A549 (cell line): ENCODE data around the gene SEPTIN2. TPM values are rescaled to one million over a fixed set of nuclear protein-coding genes. Genes with fewer than 3 reads are reported as not detected.

Source experiments
- ATAC-seq, 2 experiments: fragments of 200-7000 bp in 1 of 2; fragments of >200 bp in 1 of 2; cut with Nextera tagmentation in 1 of 2; cut with Tn5 transposase in 1 of 2; 3 replicates each; pipeline versions ENCODE4 v1.8.0 to v1.9.1; 2018 to 2020; ENCODE audit warnings: mild to moderate bottlenecking in 1 of 2, moderate library complexity in 1 of 2
- CTCF ChIA-PET: fragments of 300-600 bp; sonication (Branson Sonifier 250); formaldehyde crosslinking; extraction: SDS; loops from one replicate; lab custom pipeline; 2021; ENCODE audit warnings: antibody characterized with exemption, inconsistent platforms; lab: Yijun Ruan, JAX
- POLR2A ChIA-PET: fragments of 350-600 bp; formaldehyde crosslinking; extraction: SDS; loops from one replicate; lab custom pipeline; 2021; ENCODE audit warnings: antibody characterized with exemption, inconsistent platforms; lab: Yijun Ruan, JAX
- DNase-seq, 2 experiments: peaks; one replicate each; pipeline versions ENCODE4 v3.0.0 to v3.0.0-alpha.2; 2011 to 2016; ENCODE audit warnings: low read depth in 1 of 2, low spot score in 1 of 2
- FAIRE-seq: peaks from 2 replicates; lab custom pipeline; 2011; peaks lifted over from hg19 to GRCh38; lab: Jason Lieb, UNC
- H3K27ac ChIP-seq, 2 experiments: fragments of >200 bp; sonication (Bioruptor Twin); formaldehyde crosslinking; 3 replicates each; pipeline ENCODE4 v1.5.1; 2016 to 2017
- H3K4me1 ChIP-seq: fragments of >200 bp; sonication (Bioruptor Twin); formaldehyde crosslinking; 3 replicates; pipeline ENCODE4 v1.6.1; 2016
- H3K4me2 ChIP-seq: fragments of >200 bp; sonication (Bioruptor Twin); formaldehyde crosslinking; 3 replicates; pipeline ENCODE4 v1.6.1; 2016
- H3K4me3 ChIP-seq: fragments of >200 bp; sonication (Bioruptor Twin); formaldehyde crosslinking; 3 replicates; pipeline ENCODE4 v1.5.1; 2016
- H3K9me3 ChIP-seq: fragments of >200 bp; sonication (Bioruptor Twin); formaldehyde crosslinking; 3 replicates; pipeline ENCODE4 v1.6.1; 2016
- BCL3 ChIP-seq: fragments of >200 bp; sonication (Bioruptor Twin); formaldehyde crosslinking; IDR thresholded peaks from 3 replicates; pipeline ENCODE4 v1.6.1; 2016
- CBX2 ChIP-seq: fragments of 200-600 bp; sonication (generic); IDR thresholded peaks from 2 replicates; pipeline ENCODE4 v1.6.1; 2016; ENCODE audit warnings: low read depth, mild to moderate bottlenecking, borderline replicate concordance
- CBX8 ChIP-seq: fragments of 200-600 bp; sonication (generic); IDR thresholded peaks from 2 replicates; pipeline ENCODE4 v1.6.1; 2016
- CHD2 ChIP-seq: fragments of 150-350 bp; IDR thresholded peaks from 2 replicates; pipeline ENCODE4 v1.6.1; 2014; ENCODE audit warnings: low read length; ENCODE audit not compliant: partially characterized antibody
- CHD4 ChIP-seq: fragments of 200-600 bp; sonication (generic); IDR thresholded peaks from 2 replicates; pipeline ENCODE4 v1.6.1; 2016; ENCODE audit warnings: antibody characterized with exemption, mild to moderate bottlenecking, borderline replicate concordance
- E2F6 ChIP-seq: IDR thresholded peaks from 2 replicates; pipeline ENCODE4 v1.6.1; 2012; ENCODE audit warnings: low read depth, borderline replicate concordance
- EHF ChIP-seq: fragments of 250-450 bp; sonication (Bioruptor Pico); IDR thresholded peaks from 2 replicates; pipeline ENCODE4 v1.5.0; 2020; ENCODE audit warnings: mild to moderate bottlenecking
- EHMT2 ChIP-seq: fragments of 200-600 bp; sonication (generic); IDR thresholded peaks from 2 replicates; pipeline ENCODE4 v1.6.1; 2016; ENCODE audit warnings: antibody characterized with exemption, low read depth, mild to moderate bottlenecking, moderate library complexity
- ELK1 ChIP-seq: fragments of 150-350 bp; IDR thresholded peaks from 2 replicates; pipeline ENCODE4 v1.6.1; 2014; ENCODE audit warnings: low read depth, mild to moderate bottlenecking, low read length
- EP300 ChIP-seq, 2 experiments: fragments of >200 bp; sonication (Bioruptor Twin); formaldehyde crosslinking; IDR thresholded peaks; 2 replicates in 1 of 2; 3 replicates in 1 of 2; pipeline ENCODE4 v1.6.1; 2016 to 2017
- ESRRA ChIP-seq: fragments of 150-350 bp; IDR thresholded peaks from 2 replicates; pipeline ENCODE4 v1.6.1; 2014; ENCODE audit warnings: mild to moderate bottlenecking, low read length, borderline replicate concordance
- FOSB ChIP-seq: fragments of 250-450 bp; sonication (Bioruptor Pico); IDR thresholded peaks from 2 replicates; pipeline ENCODE4 v1.5.0; 2020; ENCODE audit warnings: mild to moderate bottlenecking, moderate library complexity
- FOSL2 ChIP-seq, 2 experiments: fragments of 450-650 bp in 1 of 2; fragments of >200 bp in 1 of 2; sonication (Bioruptor Twin) in 1 of 2; formaldehyde crosslinking; IDR thresholded peaks; 2 replicates each; pipeline versions ENCODE4 v1.5.0 to v1.6.1; 2016 to 2020; ENCODE audit warnings: mild to moderate bottlenecking in 1 of 2, moderate library complexity in 1 of 2
- FOXS1 ChIP-seq: fragments of 250-450 bp; sonication (Bioruptor Pico); IDR thresholded peaks from 2 replicates; pipeline ENCODE4 v1.5.0; 2020; ENCODE audit warnings: mild to moderate bottlenecking, moderate library complexity
- HDAC2 ChIP-seq: fragments of 200-600 bp; sonication (generic); IDR thresholded peaks from 2 replicates; pipeline ENCODE4 v1.6.1; 2016
- HOXB5 ChIP-seq: fragments of 250-450 bp; sonication (Bioruptor Pico); IDR thresholded peaks from 2 replicates; pipeline ENCODE4 v1.5.0; 2020; ENCODE audit warnings: mild to moderate bottlenecking, moderate library complexity
- JUN ChIP-seq, 2 experiments: fragments of >200 bp; sonication (Bioruptor Twin); formaldehyde crosslinking; IDR thresholded peaks; 2 replicates in 1 of 2; 3 replicates in 1 of 2; pipeline ENCODE4 v1.6.1; 2016 to 2017
- KDM5A ChIP-seq: fragments of 200-600 bp; sonication (generic); IDR thresholded peaks from 2 replicates; pipeline ENCODE4 v1.6.1; 2016; ENCODE audit warnings: antibody characterized with exemption, mild to moderate bottlenecking
- MAX ChIP-seq: IDR thresholded peaks from 2 replicates; pipeline ENCODE4 v1.6.1; 2012
- MAZ ChIP-seq: fragments of 150-350 bp; IDR thresholded peaks from 2 replicates; pipeline ENCODE4 v1.6.1; 2014; ENCODE audit warnings: antibody characterized with exemption, low read depth, low read length, borderline replicate concordance
- NFE2L2 ChIP-seq: fragments of 150-350 bp; conservative IDR thresholded peaks from 2 replicates; pipeline ENCODE4 v1.6.1; 2014; ENCODE audit warnings: low read length
- NPAS2 ChIP-seq: fragments of 250-450 bp; sonication (Bioruptor Pico); IDR thresholded peaks from 2 replicates; pipeline ENCODE4 v1.8.0; 2022; ENCODE audit warnings: mild to moderate bottlenecking, moderate library complexity, borderline replicate concordance
- PHF8 ChIP-seq: fragments of 200-600 bp; sonication (generic); IDR thresholded peaks from 2 replicates; pipeline ENCODE4 v1.6.1; 2016; ENCODE audit warnings: low read depth, mild to moderate bottlenecking, antibody characterized with exemption, moderate library complexity, borderline replicate concordance
- RAD21 ChIP-seq, 2 experiments: fragments of >200 bp in 1 of 2; sonication (Bioruptor Twin) in 1 of 2; formaldehyde crosslinking in 1 of 2; IDR thresholded peaks in 1 of 2; conservative IDR thresholded peaks in 1 of 2; 2 replicates in 1 of 2; 3 replicates in 1 of 2; pipeline ENCODE4 v1.6.1; 2012 to 2018; ENCODE audit warnings: inconsistent platforms in 1 of 2
- RCOR1 ChIP-seq: fragments of 150-350 bp; IDR thresholded peaks from 2 replicates; pipeline ENCODE4 v1.6.1; 2014; ENCODE audit warnings: antibody characterized with exemption, low read length, low read depth
- RFX5 ChIP-seq: fragments of 450-650 bp; IDR thresholded peaks from 2 replicates; pipeline ENCODE4 v1.7.1; 2014; ENCODE audit warnings: antibody characterized with exemption, mild to moderate bottlenecking, moderate library complexity
- SREBF2 ChIP-seq: fragments of 450-650 bp; IDR thresholded peaks from 2 replicates; pipeline ENCODE4 v1.6.1; 2014; ENCODE audit warnings: mild to moderate bottlenecking, moderate library complexity
- TP53 ChIP-seq: fragments of 250-450 bp; sonication (Bioruptor Pico); IDR thresholded peaks from 2 replicates; pipeline ENCODE4 v1.5.0; 2021; ENCODE audit warnings: mild to moderate bottlenecking, moderate library complexity
- ZNF302 ChIP-seq: fragments of 250-450 bp; sonication (Bioruptor Pico); IDR thresholded peaks from 2 replicates; pipeline ENCODE4 v1.9.0; 2021; ENCODE audit warnings: inconsistent platforms, mild to moderate bottlenecking, moderate library complexity
- ZSCAN20 ChIP-seq: fragments of 250-450 bp; sonication (Bioruptor Pico); IDR thresholded peaks from 2 replicates; pipeline ENCODE4 v1.8.0; 2022; ENCODE audit warnings: mild to moderate bottlenecking, moderate library complexity
- WGBS: methylation state at CpG from one replicate; pipeline ENCODE4 v1.1.6; 2017; ENCODE audit errors: missing lambda C conversion rate; 5-methylcytosine and 5-hydroxymethylcytosine counted together
- polyA minus RNA-seq: library from RNA; depleted of rRNA, polyadenylated mRNA; stranded (reverse); fragments of >200 nt; gene quantifications from 2 replicates; pipeline ENCODE4 v1.2.3, GENCODE V29; 2011; rRNA and poly(A)+ RNA removed
- polyA plus RNA-seq, 4 experiments: library from polyadenylated mRNA; depleted of rRNA in 3 of 4; stranded (reverse); fragments of >200 nt; fragmentation: RNase III in 1 of 4; extraction: RNeasy Plus Mini Kit Qiagen cat#74134 plus additional on column Dnase treatment in 1 of 4; gene quantifications; 2 replicates in 3 of 4; 3 replicates in 1 of 4; pipeline ENCODE4 v1.2.3, GENCODE V29; 2011 to 2017
- TF ChIP-seq, protein P1 (sequence below): fragments of 200-600 bp; sonication (generic); IDR thresholded peaks from 2 replicates; pipeline ENCODE4 v1.6.1; 2016; ENCODE audit warnings: antibody characterized with exemption, mild to moderate bottlenecking, moderate library complexity
- TF ChIP-seq, protein P2 (sequence below): fragments of 250-450 bp; sonication (Bioruptor Pico); IDR thresholded peaks from 2 replicates; pipeline ENCODE4 v1.5.0; 2020; ENCODE audit warnings: low read depth, mild to moderate bottlenecking, moderate library complexity

Gene SEPTIN2
- polyA plus RNA-seq (2011; rRNA removed) (660 and 762 TPM in 2 replicates), polyA plus RNA-seq (2017; fragmentation: RNase III; extraction: RNeasy Plus Mini Kit Qiagen cat#74134 plus additional on column Dnase treatment) (341 to 359 TPM (median 358 TPM) in 3 replicates), polyA minus RNA-seq (343 and 364 TPM in 2 replicates)
- 183 and 200 TPM in 2 replicates for polyA plus RNA-seq (2012; cell fraction: cytosol; rRNA removed)
- 107 and 190 TPM in 2 replicates for polyA plus RNA-seq (2012; cell fraction: nucleus; rRNA removed)

DNA sequence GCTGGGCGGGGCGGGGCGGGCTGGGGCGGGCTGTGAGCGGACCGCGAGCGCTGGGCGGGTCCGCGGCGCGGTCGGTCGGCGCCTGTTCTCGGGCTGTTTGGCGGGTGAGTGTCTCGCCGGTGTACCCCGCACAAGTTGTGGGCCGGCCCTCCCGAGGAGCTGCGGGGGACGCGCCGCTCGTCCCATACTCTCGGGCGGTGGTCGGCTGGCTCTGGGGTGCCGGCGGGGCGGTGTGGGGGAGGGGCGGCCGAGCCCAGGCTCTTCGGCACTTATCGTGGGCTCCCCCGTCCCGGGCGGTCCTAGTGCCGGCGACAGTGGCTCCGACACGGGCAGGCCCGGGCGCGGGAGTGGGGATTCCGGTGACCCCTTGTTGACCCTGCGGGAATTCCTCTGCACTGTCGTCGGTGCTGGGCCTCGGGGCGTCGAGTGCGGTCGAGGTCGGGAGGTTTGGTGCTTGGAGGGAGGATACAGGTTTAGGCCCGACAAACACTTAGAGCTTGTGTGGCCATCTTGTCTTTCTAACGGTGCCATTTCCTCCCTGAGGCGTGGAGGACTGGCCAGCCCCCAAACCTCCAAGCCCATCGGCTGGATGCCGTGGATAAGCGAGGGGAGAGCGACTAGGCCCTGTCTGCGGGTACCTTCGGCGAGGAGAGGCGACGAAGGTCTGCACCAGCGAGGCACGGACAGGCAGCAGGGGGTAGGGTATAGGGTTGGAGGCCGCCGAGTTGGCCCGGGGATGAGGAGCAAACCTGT is at the start of gene SEPTIN2:
Gene SEPTIN2 (plus strand): TSS at position 47 of the 753 bp plus-strand sequence. CDS start 8,308 bp downstream, outside the sequence.
- POLR2A ChIA-PET: interaction anchor here (0.6 to 1.9 kb wide), 6 partner anchors 9 to 384 kb away, joined by 3 to 7 read pairs (median 4); partner anchors contain the start of gene FARP2
- Histone ChIP-seq H3K27ac (peak within 1 kb of the TSS; percentile 99 to 100), H3K4me3 (peak within 1 kb of the TSS; percentile 76), H3K4me2 (peak within 1 kb of the TSS; percentile 97), H3K9me3 (no peaks in the 10 kb centered on the region), H3K4me1 (peaks cover 65% of the 10 kb centered on the region)
- DNase-seq (peak; percentile 36 to 76), FAIRE-seq (no peak), ATAC-seq (peak; percentile 76 to 79)
- CTCF ChIA-PET: interaction anchor here (0.6 to 2.6 kb wide), 11 partner anchors 8 to 418 kb away, joined by 3 to 14 read pairs (median 4); partner anchors contain the start of gene D2HGDH
- 1% methylated on average over 28 of the region's 75 CpGs for WGBS
- no peak for TF ChIP-seq SREBF2
- TF ChIP-seq ESRRA: no peak
- TF ChIP-seq ZSCAN20 (CRISPR knock-in tag): no peak
- TF ChIP-seq EP300 (IDR thresholded peaks at IDR 0.05): no peak
- TF ChIP-seq, protein P1, sequence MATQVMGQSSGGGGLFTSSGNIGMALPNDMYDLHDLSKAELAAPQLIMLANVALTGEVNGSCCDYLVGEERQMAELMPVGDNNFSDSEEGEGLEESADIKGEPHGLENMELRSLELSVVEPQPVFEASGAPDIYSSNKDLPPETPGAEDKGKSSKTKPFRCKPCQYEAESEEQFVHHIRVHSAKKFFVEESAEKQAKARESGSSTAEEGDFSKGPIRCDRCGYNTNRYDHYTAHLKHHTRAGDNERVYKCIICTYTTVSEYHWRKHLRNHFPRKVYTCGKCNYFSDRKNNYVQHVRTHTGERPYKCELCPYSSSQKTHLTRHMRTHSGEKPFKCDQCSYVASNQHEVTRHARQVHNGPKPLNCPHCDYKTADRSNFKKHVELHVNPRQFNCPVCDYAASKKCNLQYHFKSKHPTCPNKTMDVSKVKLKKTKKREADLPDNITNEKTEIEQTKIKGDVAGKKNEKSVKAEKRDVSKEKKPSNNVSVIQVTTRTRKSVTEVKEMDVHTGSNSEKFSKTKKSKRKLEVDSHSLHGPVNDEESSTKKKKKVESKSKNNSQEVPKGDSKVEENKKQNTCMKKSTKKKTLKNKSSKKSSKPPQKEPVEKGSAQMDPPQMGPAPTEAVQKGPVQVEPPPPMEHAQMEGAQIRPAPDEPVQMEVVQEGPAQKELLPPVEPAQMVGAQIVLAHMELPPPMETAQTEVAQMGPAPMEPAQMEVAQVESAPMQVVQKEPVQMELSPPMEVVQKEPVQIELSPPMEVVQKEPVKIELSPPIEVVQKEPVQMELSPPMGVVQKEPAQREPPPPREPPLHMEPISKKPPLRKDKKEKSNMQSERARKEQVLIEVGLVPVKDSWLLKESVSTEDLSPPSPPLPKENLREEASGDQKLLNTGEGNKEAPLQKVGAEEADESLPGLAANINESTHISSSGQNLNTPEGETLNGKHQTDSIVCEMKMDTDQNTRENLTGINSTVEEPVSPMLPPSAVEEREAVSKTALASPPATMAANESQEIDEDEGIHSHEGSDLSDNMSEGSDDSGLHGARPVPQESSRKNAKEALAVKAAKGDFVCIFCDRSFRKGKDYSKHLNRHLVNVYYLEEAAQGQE: peak; percentile 26; the same call in 1 of the 2 replicates
- peak; percentile 66 to 88; a peak in 4 of 5 replicates for TF ChIP-seq JUN (IDR thresholded peaks at IDR 0.05)
- TF ChIP-seq CHD4: no peak
- no peak for TF ChIP-seq CBX8
- no peak for TF ChIP-seq RFX5
- TF ChIP-seq, protein P2, sequence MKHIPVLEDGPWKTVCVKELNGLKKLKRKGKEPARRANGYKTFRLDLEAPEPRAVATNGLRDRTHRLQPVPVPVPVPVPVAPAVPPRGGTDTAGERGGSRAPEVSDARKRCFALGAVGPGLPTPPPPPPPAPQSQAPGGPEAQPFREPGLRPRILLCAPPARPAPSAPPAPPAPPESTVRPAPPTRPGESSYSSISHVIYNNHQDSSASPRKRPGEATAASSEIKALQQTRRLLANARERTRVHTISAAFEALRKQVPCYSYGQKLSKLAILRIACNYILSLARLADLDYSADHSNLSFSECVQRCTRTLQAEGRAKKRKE (CRISPR knock-in tag): no peak
- TF ChIP-seq RAD21 (conservative IDR thresholded peaks at IDR 0.05 in 1 of 2, IDR thresholded peaks at IDR 0.05 in 1 of 2): no peak
- TF ChIP-seq ZNF302 (CRISPR knock-in tag): no peak
- no peak for TF ChIP-seq HDAC2
- no peak for TF ChIP-seq HOXB5 (CRISPR knock-in tag)
- no peak for TF ChIP-seq FOSB (CRISPR knock-in tag)
- no peak for TF ChIP-seq RCOR1
- TF ChIP-seq NFE2L2: no peak
- no peak for TF ChIP-seq EHF
- no peak for TF ChIP-seq FOXS1
- TF ChIP-seq NPAS2 (CRISPR knock-in tag): no peak
- no peak for TF ChIP-seq CHD2
- peak; percentile 65; the same call in 1 of the 2 replicates for TF ChIP-seq E2F6
- no peak; the same call in none of the 2 replicates for TF ChIP-seq MAX
- TF ChIP-seq MAZ: no peak
- no peak for TF ChIP-seq ELK1
- TF ChIP-seq FOSL2 (IDR thresholded peaks at IDR 0.05): no peak
- no peak for TF ChIP-seq FOSL2 (CRISPR knock-in tag; IDR thresholded peaks at IDR 0.05)
- TF ChIP-seq EHMT2: no peak
- TF ChIP-seq BCL3: peak; percentile 78; the same call in 2 of the 3 replicates
- TF ChIP-seq TP53: no peak
- TF ChIP-seq KDM5A: peak; percentile 59
- TF ChIP-seq PHF8: peak; percentile 95
- no peak for TF ChIP-seq CBX2
